Stimulated activated CD8-positive, alpha-beta memory T cell treated with anti-CD3 and anti-CD28 coated beads, Interleukin-12 subunit alpha, Interleukin-12 subunit beta, amount 100 ng/mL, for 4 hours (primary cell): ENCODE measurements around the gene NRCAM.

Source experiments
- DNase-seq: peaks from one replicate; pipeline ENCODE4 v3.0.0-alpha.2; 2020; ENCODE audit warnings: low read depth

The NRCAM gene

DNA sequence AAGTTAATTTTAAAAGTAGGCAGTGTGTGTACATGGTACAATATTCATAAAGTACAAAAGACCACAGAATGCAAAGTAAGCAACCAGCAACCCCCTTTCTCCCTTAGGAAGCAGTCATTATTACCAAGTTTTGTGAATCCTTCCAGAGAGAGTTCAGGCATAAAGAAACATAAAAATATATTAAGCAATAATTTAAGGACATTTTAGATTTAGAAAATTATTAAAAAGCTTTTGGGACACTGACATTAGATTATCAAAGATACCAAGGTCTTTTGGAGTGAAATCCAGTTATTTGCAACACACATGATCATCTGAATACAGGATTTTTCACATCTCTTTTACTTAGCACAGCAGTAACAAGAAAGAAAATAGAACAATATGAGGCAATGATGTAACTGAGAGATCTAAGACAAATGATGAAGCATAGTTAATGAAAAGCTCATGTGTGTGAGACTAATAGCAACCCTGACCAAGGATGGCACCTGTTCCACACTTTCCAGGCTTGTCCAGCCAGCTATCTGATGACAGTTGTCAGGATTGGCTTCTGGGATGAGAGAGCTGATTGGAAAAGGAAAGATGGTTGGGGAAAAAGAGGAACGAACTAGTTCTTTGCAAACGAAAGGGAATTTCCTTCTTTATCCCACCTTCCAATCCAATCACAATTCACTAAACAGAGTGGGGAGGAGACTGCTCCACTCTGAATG lies 210.6 kb downstream of the NRCAM start:
- DNase-seq, result no peak

DNA sequence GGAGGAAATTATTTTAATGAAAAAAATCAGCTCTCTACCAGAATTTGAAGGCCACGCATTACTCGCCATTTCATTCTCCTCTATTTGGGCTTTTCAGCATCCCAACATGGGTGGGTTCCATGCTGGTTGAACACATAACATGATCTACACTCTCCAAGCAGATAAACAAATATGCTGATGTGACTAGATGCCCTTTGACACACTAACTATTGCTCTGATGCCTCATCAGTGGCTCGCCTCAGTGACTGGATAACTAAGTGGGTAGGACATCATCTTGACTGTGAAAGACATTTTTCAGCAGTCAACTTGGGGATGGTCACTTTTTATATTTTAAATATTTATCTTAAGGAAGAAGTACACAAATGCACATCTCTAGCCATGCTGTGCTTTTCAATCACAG lies 212.1 kb downstream of the NRCAM start:
- no peak for DNase-seq

DNA sequence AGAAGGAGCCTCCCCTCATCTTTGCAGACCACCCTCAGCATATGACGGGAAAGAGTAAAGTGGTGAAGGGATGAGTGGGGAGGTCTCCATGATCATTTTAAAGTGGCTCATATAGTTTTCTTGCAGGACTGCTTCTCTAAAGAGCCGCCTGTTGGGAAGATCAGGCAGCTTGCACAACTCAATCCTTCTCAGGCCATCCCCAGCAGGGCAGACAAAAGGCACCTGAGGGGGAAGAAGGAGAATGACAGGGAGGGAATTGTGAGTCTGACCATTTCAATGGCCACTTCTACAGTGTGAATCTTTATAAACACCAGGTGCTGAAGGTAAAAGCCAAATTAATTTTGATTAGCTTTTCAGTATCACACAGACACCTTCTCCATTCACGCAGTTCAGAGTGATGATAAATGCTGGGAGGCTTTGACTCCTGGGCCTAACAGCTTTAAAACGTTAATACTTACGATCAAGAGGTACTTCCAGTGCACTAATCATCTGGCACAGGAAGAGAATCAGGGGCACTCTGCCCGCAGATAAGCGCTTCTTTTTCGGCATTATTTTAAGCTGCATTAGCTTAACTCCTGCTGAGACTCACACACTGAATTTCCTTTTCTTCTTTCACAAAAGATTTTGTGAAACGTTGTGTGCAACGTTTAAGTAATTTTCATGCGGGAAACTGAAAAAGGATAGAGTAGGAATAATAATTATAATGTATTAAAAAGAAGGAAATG lies 216.6 kb downstream of the NRCAM start:
- no peak for DNase-seq

DNA sequence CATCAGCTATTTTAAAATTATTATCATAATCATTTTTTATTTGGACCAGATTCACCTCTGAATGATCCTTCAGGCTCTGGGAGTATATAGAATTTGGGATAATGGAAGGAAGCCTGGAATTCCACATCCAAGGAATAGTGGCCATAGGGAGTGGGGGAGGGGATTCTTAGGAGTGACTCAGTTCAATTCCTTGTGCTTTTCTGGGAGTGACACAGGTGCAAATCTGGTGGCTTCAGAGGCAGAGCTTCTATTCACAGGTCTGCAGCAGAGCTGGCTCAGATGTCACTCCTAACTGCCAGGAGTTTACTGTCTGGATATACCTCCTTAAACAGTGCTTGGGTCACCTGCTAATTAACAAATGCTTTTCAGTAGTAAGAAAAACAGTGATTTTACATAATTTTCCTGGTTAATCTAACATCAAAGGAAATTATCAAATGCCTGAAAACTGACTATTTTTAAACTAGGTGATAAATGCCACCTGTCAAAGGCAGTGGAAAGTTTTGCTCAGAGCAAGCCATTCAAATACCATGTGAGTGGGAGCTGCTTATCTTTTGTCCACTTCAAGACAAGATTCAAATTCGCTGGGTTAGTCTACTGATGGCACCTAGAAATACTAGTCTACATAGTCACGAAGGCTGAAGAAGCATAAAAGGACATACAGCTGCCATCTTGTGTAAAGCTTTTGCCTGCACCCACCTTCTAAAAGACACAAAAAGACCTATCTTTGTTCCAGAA lies 219.4 kb downstream of the NRCAM start:
- no peak for DNase-seq

DNA sequence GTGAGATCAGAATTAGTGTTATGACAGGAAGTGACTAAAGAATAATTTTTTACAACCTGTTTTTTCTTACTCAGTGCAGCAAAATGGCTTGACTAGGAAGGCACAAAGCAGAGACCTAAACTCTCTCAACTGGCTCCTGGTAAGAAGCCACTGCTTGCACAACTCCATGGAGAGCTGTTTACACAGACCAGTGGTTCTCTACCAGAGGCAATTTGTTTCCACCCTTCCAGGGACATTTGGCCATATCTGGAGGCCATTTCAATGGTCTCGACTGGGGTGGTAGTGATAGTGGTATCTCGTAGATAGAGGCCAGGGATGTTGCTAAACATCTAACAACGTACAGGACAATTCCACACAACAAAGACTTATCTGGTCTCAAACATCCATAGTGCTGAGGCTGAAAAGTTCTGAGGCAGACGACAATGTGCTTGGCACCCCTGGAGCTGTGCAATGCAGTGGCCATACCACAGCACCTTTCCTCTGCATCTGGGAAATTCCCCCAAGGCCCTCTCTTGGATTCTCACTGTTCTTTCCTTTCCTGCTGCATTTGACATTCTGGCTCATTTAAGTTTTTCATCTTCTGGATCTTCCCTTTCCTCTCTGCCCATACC lies 220.7 kb downstream of the NRCAM start:
- no peak for DNase-seq

DNA sequence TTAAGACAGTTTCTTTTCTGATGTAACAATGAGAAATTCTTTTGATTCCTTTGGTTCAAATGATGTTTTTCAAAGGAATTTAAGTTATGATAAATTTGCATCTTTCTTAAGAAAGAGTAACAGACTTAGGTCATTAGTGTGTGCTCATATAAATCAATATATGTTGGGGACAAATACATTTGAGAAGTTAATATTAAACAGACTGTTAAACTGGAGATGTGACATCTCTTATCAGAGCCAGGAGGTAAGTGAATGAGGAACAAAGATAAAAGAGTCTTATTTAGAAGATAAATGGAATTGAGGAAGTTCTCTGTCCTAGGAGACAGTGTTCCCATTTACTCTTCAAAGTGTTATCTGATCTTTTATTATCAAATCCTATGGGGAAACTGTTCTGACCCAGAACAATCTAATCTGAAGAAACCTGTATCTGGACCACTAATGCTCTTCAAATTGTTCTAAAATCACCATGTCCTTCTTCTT lies 221.2 kb downstream of the NRCAM start:
- DNase-seq, result no peak

DNA sequence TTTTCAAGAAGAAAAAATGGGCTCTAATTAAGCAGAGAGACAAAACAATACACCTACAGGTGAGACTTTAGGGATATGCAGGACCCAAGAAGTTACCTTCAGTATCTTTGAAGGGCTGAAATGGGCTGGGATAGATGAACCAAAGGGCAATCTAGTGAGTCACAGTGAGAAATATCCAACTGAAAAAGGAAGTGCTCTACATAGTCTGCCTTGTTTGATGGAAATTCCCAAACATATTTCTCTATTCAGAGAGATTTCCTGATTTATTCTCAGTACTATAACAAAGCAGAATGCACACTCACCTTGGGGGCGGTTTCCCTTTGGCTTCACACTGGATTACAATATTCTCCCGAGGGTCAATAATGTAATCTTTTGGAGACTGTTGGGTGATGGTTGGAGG lies 222.0 kb downstream of the NRCAM start:
- DNase-seq, result no peak

DNA sequence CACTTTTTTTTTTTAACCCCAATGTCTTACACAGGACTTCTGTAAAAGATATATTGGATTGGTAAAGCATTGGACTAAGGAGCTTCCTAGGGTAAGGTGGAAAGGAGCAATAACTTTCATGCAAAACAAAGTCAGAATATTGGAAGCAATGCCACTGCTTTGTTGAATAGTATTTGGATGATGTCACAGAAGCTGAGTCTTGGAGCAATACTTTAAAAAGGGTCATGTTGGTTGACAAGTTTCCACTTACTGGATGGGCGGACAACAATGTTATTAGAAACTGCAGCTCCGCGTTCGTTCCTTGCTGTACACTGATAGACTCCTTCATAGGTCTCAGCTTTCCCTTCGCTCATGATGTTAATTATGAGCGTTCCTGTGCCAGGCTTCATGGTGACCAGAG lies 224.2 kb downstream of the NRCAM start:
- DNase-seq, result no peak

DNA sequence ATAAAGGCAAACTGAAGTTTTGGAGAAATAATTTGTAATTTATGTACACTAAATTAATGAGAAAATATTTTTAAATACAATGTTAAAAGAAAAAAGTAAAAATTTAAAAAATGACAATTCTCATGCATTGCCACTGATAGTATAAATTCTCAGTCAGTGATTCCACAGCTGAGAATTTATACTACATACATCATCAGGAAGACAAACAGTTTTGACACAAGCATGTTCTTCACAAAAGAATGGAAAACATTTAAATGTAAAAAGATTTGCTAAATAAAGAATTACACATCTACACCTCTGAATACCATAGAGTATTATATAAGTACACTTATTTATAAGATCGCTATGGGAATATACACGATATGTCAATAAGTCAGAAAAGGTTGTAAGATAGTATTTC lies 225.0 kb downstream of the NRCAM start:
- DNase-seq, result no peak

DNA sequence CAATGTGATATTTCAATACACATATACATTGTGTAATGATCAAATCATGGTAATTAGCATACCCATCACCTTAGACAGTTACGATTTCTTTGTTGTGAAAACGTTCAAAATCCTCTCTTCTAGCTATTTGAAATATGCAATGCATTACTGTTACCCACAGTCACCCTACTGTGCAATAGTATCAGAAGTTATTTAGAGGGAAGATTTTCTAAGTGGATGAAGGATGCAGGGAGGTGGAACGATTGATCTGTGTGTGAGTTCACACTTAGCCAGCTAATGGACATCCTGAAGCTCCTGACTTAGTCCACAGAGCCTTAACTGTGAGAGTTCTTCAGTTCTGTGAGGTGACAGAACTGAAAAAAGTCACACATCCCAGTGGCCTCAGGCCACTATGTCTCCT lies 228.9 kb downstream of the NRCAM start:
- DNase-seq, result no peak

DNA sequence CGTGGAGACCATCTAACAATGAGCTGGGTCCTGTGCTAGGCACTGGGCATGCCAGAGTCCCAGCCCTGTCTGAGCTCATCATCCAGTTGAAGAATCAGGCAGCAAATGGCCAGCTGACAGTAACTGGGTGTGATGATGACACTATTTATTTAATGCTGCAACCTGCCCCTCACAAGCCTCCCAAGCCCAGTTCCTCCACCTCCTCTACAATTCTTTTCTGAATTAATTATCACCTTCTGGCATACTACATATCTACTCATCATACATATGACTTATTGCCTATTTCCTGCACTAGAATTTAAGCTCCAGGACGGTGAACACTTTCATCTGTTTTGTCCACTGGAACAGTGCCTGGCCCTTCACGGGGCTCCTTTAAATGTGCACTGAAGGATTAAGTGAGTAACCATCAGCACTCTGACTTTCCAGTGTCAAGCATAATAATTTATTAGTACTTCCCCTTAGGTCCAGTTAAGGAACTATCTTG lies 229.4 kb downstream of the NRCAM start:
- no peak for DNase-seq

DNA sequence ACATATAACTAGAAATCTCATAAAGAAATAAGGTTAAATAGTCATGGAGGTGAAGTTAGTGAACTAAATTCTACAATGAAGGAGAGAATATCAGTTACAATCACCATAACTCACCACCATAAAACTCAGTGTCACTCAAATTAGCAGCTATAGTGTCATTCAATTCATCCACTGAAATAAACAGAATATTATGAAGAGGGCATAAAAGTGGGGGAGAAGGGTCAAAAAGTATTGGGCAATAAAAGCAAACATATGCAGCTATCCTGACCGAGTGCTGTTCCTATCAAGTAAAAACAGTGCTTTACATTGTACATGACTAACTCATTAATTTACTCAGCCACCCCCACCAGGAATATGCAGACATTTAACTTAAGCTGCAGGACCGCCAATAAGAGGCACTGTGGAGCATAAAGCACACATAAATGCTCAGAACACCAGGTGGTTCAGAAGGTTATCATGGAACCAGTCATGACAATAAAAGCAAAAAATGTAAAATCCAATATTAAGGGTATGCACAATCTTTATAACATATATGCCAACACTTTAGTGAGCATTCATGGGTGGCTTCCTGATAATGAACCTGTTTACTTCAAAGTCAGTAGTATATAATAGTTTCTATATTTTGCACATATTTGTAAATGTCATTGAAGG lies 230.6 kb downstream of the NRCAM start:
- DNase-seq, result no peak

DNA sequence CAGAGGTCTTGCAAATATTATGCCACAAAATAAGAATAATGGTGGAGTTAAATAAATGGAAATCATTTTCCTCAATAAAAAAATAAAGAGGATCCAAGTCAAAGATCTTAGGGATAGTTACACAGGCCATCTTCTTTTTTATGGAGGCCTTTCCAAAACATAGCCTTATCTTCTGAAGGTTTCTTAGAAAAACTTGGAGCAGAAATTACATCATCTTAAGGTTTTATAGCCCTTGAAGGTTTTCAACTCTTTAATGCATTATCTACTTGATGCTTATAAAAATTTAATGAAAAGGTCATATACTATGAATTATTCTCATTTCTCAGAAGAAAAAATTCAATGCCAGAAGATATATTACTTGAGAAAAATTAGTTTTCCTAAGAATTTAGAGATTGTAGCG lies 231.8 kb downstream of the NRCAM start:
- no peak for DNase-seq

DNA sequence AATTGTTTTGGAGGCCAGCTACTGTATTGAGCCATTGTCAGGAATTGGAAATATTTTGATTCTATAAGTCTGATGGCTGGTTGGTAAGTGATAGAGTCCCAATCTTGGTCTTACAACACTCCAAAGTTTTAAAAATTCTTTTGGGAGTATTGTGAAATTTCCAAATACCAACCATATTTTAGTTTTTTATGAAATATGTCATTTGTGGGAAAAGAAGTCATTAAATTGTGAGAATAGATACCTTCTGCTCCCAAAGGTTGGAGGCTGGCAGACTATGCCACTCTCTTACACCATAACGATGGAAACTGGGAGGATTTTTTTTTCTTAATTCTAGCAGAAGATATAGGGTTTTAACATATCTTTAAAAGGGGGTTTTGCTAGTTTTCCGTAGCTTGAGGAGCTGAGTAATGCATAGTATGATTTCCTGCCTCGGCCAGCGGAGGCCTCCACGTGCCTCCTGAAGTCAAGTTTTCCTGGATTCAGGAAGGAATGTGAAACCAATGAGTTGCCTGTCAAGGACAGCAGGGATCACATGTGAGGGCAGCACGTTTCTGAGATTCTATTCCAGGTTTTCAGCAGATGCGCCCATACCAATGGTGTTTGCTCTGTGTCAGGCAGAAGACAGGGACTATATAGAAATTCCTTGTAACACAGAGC lies 233.9 kb downstream of the NRCAM start:
- no peak for DNase-seq

DNA sequence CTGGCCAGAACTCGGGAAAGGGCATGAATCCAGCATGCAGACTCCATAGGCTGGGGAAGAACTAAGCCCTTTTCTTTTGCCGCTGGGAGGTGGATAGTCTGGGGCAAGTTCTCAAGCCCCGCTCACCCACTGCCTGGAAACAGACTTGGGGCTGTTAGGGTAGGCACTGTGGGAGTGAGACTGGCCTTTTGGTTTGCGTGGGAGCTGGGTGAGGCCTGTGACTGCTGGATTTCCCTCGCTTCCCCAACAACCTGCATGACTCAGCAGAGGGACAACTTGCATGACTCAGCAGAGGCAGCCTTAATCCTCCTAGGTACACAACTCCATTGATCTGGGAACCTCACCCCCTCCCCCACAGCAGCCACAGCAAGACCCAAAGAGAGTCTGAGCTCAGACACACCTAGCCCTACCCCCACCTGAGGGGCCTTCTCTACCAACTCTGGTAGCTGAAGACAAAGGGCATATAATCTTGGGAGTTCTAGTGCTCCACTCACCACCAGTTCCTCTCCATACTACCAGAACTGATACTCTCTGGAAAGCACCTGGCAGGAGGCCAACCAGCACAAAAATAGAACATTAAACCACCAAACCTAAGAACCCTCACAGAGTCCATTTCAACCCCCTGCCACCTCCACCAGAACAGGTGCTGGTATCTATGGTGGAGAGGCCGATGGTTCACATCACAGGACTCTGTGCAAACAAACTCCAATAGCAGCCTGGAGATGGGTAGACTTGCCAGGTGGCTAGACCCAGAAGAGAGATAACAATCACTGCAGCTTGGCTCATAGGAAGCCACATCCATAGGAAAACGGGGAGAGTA lies 244.6 kb downstream of the NRCAM start:
- no peak for DNase-seq

DNA sequence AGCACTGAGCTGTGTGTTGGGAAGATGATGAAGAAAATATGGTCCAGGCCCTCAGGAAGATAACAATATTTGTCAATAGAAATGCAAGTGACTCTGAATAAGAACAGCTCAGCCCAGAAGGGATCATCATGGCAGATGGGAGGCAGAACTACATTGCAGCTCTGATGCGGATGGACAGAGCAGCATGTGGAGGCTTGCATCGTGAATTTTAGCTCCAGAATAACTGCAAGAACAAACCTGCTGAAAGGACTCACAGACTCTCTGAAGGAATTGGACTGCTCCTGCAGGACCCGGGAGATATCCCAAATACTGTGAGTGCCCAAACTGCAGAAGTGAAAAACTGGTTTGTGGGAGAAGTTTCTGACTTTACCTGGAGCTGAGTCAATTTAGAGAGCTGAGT lies 245.4 kb downstream of the NRCAM start:
- no peak for DNase-seq

DNA sequence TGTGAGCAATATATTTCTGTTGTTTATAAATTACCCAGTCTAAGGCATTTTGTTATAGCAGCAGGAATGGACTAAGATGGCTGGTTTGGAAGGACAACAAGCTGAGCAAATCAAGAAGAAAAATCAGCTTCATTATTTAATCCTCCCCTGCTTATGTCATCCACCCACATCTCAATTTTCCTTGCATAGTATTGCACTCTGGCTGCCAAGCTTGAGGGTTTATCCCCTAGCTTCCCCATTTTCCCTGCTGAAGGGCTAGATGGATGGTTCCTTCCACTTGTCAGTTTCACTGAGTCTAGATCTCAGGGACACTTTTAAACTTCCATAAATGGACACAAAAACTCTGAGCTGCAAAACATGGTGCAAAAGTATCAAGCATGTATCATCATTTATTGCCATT lies 250.9 kb downstream of the NRCAM start:
- DNase-seq, result no peak

DNA sequence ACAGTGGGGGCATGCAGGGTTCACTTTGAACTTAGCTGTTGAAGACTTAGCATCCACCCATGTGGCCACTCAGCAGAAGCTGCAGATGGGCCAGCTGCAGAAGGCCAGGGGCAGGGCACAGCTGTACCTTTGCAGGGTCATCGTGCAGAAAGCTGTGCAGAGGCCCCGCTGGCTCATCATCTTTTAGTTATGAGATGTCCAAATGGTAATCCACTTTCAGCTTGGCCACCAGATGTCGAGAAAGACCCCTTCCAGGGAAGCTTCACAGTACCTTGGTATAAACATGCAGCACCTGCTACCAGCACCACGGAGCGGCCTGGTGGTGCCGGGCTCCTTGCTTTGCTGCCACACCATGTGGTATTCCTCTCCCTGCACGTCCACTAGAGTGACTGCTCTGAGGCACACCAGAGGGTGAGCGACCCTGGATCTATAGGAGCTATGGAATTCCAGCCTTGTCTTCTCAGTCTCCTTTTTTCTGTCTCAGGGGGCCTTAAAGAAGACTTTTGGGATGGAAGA lies 251.9 kb downstream of the NRCAM start:
- DNase-seq, result no peak

DNA sequence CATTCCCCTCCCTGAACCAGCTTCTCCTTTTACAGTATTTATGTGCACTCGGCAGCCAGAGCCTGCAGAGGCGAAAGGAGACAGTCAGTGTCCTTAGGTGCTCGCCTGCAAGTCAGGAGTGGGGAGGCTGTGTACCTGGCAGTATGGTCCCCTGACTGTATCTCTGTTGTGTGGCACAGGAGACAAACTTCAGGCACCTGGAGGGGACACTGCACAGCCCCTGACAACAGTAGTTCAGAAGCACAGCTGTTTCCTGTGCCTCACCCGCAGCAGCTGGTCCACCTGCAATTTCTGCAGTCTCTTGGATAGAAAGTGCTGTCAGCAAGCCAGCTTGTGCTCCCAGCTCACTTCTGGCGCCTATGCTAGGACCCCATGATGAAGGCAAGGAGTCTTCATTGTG lies 252.7 kb downstream of the NRCAM start:
- no peak for DNase-seq

DNA sequence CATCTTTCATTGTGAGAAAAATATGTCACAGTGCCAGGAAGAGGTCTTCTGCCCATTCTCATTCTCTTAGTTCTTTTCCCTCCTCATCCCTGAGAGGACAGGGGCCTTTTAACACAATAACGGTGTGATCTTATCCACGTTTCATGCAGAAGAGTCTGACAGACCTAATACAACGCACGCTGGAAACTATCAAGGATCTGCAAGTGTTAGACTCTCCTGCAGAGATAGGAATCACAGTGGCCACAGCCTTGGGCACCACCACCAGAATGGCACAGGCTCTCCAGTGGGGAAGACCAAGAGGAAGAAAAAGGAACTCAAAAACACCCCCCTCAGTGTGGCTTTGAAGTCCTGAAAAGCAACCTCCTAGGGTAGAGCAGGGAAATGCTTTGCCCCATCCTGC lies 253.5 kb downstream of the NRCAM start:
- DNase-seq, result no peak
